Fibroblast of lung (primary cell): ENCODE results near the gene ATPAF2.

Experiments
- CTCF ChIP-seq, 2 donors: IDR thresholded peaks in 1 of 2; conservative IDR thresholded peaks in 1 of 2; 1 replicate in 1 of 2; 2 replicates in 1 of 2; pipeline ENCODE4 v1.5.1; 2011 to 2012; ENCODE audit warnings: low read length in 2 of 2, control low read depth in 1 of 2, inconsistent platforms in 1 of 2, low read depth in 1 of 2, mild to moderate bottlenecking in 1 of 2
- EZH2 ChIP-seq: IDR thresholded peaks from 2 replicates; pipeline ENCODE4 v1.5.1; 2012; ENCODE audit warnings: low read length, control low read depth, mild to moderate bottlenecking; ENCODE audit errors: missing control alignments

GRCh38 chr17:17994271-17995069, 44.5 kb downstream of the ATPAF2 start:
- TF ChIP-seq CTCF (conservative IDR thresholded peaks at IDR 0.05 in 1 of 2, IDR thresholded peaks at IDR 0.05 in 1 of 2; ENCODE audit: low read depth in 1 of 2, low read length in 2 of 2) (peak; percentile 24 to 45), EZH2 (no peak)
